D721Med (cell line): Measurements from ENCODE around the gene FLNB.

Experiments
- DNase-seq: peaks from one replicate; pipeline ENCODE4 v3.0.0; 2011; ENCODE audit warnings: low spot score; ENCODE audit not compliant: insufficient read length
- FAIRE-seq: peaks from 2 replicates; lab custom pipeline; 2011; peaks lifted over from hg19 to GRCh38; lab: Jason Lieb, UNC
- TF ChIP-seq, protein P1 (sequence below): IDR thresholded peaks from 2 replicates; pipeline ENCODE4 v1.5.1; 2012; ENCODE audit warnings: mild to moderate bottlenecking, control low read depth; ENCODE audit not compliant: insufficient read depth; ENCODE audit errors: missing control alignments

FLNB gene

GRCh38 chr3:58188173-58188564 lies 179.9 kb downstream of the FLNB start:
- FAIRE-seq = no peak
- DNase-seq = no peak
- TF ChIP-seq, protein P1, sequence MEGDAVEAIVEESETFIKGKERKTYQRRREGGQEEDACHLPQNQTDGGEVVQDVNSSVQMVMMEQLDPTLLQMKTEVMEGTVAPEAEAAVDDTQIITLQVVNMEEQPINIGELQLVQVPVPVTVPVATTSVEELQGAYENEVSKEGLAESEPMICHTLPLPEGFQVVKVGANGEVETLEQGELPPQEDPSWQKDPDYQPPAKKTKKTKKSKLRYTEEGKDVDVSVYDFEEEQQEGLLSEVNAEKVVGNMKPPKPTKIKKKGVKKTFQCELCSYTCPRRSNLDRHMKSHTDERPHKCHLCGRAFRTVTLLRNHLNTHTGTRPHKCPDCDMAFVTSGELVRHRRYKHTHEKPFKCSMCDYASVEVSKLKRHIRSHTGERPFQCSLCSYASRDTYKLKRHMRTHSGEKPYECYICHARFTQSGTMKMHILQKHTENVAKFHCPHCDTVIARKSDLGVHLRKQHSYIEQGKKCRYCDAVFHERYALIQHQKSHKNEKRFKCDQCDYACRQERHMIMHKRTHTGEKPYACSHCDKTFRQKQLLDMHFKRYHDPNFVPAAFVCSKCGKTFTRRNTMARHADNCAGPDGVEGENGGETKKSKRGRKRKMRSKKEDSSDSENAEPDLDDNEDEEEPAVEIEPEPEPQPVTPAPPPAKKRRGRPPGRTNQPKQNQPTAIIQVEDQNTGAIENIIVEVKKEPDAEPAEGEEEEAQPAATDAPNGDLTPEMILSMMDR = no peak

- FAIRE-seq (no peak), DNase-seq (no peak)
- TF ChIP-seq, protein P1 = no peak
Observed at GRCh38 chr3:58188921-58189451, 180.8 kb downstream of the FLNB start.

DNA sequence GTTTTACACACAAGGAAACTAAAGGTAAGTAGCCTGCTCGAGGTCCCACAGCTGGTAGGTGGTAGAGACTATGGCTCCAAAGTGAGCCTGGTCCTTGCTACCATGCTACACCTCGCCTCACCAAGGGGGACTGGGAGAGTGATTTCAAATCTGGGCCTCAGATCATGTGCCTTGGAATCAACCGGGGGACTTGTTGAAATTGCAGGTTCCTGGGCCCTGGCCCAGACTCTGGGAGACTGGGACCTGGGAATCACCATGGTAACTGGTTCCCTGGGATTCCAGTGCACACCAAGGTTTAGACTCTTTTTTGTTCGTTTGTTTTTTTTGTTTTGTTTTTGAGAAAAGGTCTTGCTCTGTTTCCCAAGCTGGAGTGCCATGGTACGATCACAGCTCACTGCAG lies 181.5 kb downstream of the FLNB start:
- TF ChIP-seq, protein P1 = no peak
- FAIRE-seq = no peak

DNA sequence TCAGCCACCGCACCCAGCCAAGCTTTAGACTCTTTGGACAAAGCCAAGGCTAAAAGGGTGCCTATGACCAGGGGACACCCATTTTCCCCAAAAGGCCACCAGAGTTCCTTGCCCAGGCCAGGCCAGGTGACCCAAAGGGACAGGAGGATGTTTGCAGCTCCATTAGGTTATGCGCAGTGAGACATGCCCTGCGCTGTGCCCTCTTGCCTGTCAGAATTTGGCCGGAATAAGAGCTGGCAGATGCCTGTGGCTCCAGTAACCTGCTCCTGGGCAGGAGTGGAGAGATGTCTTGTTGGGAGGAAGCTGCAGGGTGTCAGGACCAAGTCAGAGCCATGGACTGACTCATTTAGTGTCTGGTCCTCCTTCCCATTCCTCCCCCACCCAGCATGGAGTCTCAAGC lies 182.1 kb downstream of the FLNB start:
- FAIRE-seq (no peak), DNase-seq (no peak)
- TF ChIP-seq, protein P1 = no peak

More for the DNA sequence above, 181.5 kb downstream of the FLNB start:
- DNase-seq = no peak

DNA sequence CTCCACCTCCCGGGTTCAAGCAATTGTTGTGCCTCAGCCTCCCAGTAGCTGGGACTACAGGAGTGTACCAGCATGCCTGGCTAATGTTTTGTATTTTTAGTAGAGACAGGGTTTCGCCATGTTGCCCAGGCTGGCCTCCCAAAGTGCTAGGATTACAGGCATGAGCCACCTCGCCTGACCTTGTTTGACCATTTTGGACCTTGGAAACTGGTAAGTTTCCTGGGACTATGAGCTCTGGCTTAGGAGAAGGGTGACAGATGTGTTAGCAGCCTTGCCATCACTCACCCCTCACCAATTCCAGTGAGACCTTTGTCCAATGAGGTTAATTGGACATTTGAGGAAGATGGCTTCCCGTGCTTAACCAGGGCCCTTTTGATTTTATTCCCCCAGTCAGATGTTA lies 182.7 kb downstream of the FLNB start:
- TF ChIP-seq, protein P1 = no peak
- FAIRE-seq (no peak), DNase-seq (no peak)

DNA sequence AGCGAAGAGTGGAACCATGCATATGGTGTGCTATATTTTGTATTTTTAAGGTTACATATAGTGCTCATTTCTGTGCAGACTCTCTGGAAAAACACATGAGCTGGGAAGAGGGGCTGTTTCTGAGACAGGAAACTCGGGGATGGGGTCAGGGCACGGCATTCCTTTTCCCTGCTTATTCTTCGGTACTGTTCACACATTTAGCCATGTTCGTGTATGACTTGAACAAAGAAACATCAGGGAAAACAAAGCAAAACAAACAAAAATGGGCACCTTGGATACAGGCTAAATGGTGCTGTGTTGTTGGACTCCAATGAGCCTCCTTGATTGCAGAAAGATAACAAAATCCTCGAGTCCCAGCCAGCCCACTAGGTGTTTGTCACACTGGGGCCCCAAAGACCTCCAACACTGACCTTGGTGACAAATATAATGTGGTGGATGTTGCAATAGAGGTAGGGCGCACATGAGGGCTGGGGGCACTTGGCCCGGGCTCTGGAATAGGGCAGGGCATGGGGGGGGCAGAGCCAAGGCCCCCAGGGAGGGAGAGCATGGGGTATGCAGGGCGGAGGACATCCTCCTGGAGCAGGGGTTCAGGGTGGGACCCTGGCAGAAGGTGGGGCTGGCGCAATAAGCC lies 183.3 kb downstream of the FLNB start:
- TF ChIP-seq, protein P1 = no peak
- DNase-seq (no peak), FAIRE-seq (no peak)

DNA sequence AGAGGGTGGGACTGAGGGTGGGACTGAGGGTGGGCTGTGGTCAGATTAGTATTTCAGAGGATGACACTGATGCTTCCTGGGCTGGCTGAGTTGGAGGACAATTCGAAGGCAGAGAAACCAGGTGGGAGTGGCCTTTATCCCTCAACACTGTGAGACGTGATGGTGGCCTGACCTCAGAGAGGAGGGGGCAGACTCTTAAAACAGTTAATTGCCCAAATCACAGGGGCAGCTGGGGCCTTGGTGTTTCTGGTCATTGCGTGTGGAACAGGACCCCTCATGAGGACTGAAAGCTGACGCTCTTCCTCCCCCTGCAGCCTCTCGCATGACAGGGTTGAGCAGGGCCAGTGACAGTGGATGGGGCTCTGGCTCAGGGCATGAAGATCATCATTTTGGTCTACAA lies 183.8 kb downstream of the FLNB start:
- no peak for FAIRE-seq

More for the DNA sequence above, 183.8 kb downstream of the FLNB start:
- TF ChIP-seq, protein P1 = no peak
- no peak for DNase-seq
